ENCODE results near the gene THAP6.
A peak's percentile ranks its signal among the peaks of the same experiment; 100 is the strongest.
"Not testable (repeated sequence)": the region's sequence is repeated elsewhere in the genome, so short reads cannot be mapped to it uniquely, and the experiment has no call there.

THAP6 gene

GRCh38 chr4:75516144-75516543 is 1.9 kb downstream of the THAP6 start:
- DNase-seq (ENCODE audit: low read depth), result no peak
- no peak overlapping the region for H3K4me3 ChIP-seq (ENCODE audit: low read depth, low read length)

- H3K4me3 ChIP-seq (ENCODE audit: low read depth, low read length); DNase-seq (ENCODE audit: low read depth): not testable (repeated sequence)
These were observed 5.2 kb downstream of the THAP6 start for GRCh38 chr4:75519452-75519851.

- no peak for DNase-seq (ENCODE audit: low read depth)
- H3K4me3 ChIP-seq (ENCODE audit: low read depth, low read length), result no peak overlapping the region
These were observed 10.8 kb downstream of the THAP6 start for GRCh38 chr4:75525086-75525485.

- H3K4me3 ChIP-seq (ENCODE audit: low read depth, low read length), result no peak overlapping the region
- DNase-seq (ENCODE audit: low read depth), result no peak
These were observed 11.6 kb downstream of the THAP6 start for GRCh38 chr4:75525910-75526309.

GRCh38 chr4:75527482-75527881 is 13.2 kb downstream of the THAP6 start:
- DNase-seq (ENCODE audit: low read depth), result no peak

GRCh38 chr4:75530556-75531322 is 16.5 kb downstream of the THAP6 start:
- no peak overlapping the region for H3K4me3 ChIP-seq (ENCODE audit: low read depth, low read length)

More at GRCh38 chr4:75527482-75527881, 13.2 kb downstream of the THAP6 start:
- H3K4me3 ChIP-seq (ENCODE audit: low read depth, low read length), result no peak overlapping the region

GRCh38 chr4:75531536-75532143 is 17.4 kb downstream of the THAP6 start:
- DNase-seq (ENCODE audit: low read depth); H3K4me3 ChIP-seq (ENCODE audit: low read depth, low read length): not testable (repeated sequence)

More at GRCh38 chr4:75530556-75531322, 16.5 kb downstream of the THAP6 start:
- DNase-seq (ENCODE audit: low read depth), result no peak

- not testable (repeated sequence) for DNase-seq (ENCODE audit: low read depth); H3K4me3 ChIP-seq (ENCODE audit: low read depth, low read length)
These were observed 19.1 kb downstream of the THAP6 start for GRCh38 chr4:75533339-75533887.

- H3K4me3 ChIP-seq (ENCODE audit: low read depth, low read length); DNase-seq (ENCODE audit: low read depth): not testable (repeated sequence)
These were observed 19.7 kb downstream of the THAP6 start for GRCh38 chr4:75533926-75534325.

- H3K4me3 ChIP-seq (ENCODE audit: low read depth, low read length); DNase-seq (ENCODE audit: low read depth): not testable (repeated sequence)
These were observed 23.0 kb downstream of the THAP6 start for GRCh38 chr4:75537308-75537707.

GRCh38 chr4:75542824-75543223 is 28.6 kb downstream of the THAP6 start:
- DNase-seq (ENCODE audit: low read depth), result peak; percentile 54
- H3K4me3 ChIP-seq (ENCODE audit: low read depth, low read length), result no peak overlapping the region

- not testable (repeated sequence) for DNase-seq (ENCODE audit: low read depth); H3K4me3 ChIP-seq (ENCODE audit: low read depth, low read length)
These were observed 29.9 kb downstream of the THAP6 start for GRCh38 chr4:75544220-75544619.

GRCh38 chr4:75544870-75545269 is 30.6 kb downstream of the THAP6 start:
- no peak overlapping the region for H3K4me3 ChIP-seq (ENCODE audit: low read depth, low read length)
- no peak for DNase-seq (ENCODE audit: low read depth)

GRCh38 chr4:75545526-75545925 is 31.3 kb downstream of the THAP6 start:
- no peak for DNase-seq (ENCODE audit: low read depth)
- no peak overlapping the region for H3K4me3 ChIP-seq (ENCODE audit: low read depth, low read length)

- DNase-seq (ENCODE audit: low read depth), result no peak
- H3K4me3 ChIP-seq (ENCODE audit: low read depth, low read length), result no peak overlapping the region
These were observed 33.5 kb downstream of the THAP6 start for GRCh38 chr4:75547647-75548387.

GRCh38 chr4:75549019-75549418 is 34.7 kb downstream of the THAP6 start:
- DNase-seq (ENCODE audit: low read depth), result no peak
- no peak overlapping the region for H3K4me3 ChIP-seq (ENCODE audit: low read depth, low read length)

- H3K4me3 ChIP-seq (ENCODE audit: low read depth, low read length), result no peak overlapping the region
- DNase-seq (ENCODE audit: low read depth), result no peak
These were observed 38.2 kb downstream of the THAP6 start for GRCh38 chr4:75552452-75552851.

- no peak for DNase-seq (ENCODE audit: low read depth)
- H3K4me3 ChIP-seq (ENCODE audit: low read depth, low read length), result no peak within 1 kb of the TSS
These were observed 41.3 kb downstream of the THAP6 start, which contains the start of gene ODAPH for GRCh38 chr4:75555294-75556164. ODAPH (plus strand) TSS chr4:75556066; CDS start chr4:75556083, 17 bp downstream.

- H3K4me3 ChIP-seq (ENCODE audit: low read depth, low read length), result no peak overlapping the region
- DNase-seq (ENCODE audit: low read depth), result no peak
These were observed 43.4 kb downstream of the THAP6 start for GRCh38 chr4:75557696-75558095.

Measured in skeletal muscle cell (primary cell).